Endometrial microvascular endothelial cells (primary cell): Measurements from ENCODE around the gene CCR6. TPM values are rescaled to one million over a fixed set of nuclear protein-coding genes. Genes with fewer than 3 reads are reported as not detected.

ENCODE experiments used
- in situ Hi-C: cut with HindIII; loops from 2 replicates; pipeline ENCODE4 v1.10.0; 2017; ENCODE audit warnings: low sequenced_read_pairs, low pct_unique_long_range_greater_than_20kb; ENCODE audit errors: inconsistent ontology term
- total RNA-seq: library from RNA; depleted of rRNA; stranded (reverse); fragments of >200 nt; gene quantifications from one replicate; pipeline ENCODE4 v1.2.3, GENCODE V29; 2015; ENCODE audit errors: inconsistent ontology term

The CCR6 gene
- total RNA-seq, 1 donor from 2014 or later = not detected

DNA sequence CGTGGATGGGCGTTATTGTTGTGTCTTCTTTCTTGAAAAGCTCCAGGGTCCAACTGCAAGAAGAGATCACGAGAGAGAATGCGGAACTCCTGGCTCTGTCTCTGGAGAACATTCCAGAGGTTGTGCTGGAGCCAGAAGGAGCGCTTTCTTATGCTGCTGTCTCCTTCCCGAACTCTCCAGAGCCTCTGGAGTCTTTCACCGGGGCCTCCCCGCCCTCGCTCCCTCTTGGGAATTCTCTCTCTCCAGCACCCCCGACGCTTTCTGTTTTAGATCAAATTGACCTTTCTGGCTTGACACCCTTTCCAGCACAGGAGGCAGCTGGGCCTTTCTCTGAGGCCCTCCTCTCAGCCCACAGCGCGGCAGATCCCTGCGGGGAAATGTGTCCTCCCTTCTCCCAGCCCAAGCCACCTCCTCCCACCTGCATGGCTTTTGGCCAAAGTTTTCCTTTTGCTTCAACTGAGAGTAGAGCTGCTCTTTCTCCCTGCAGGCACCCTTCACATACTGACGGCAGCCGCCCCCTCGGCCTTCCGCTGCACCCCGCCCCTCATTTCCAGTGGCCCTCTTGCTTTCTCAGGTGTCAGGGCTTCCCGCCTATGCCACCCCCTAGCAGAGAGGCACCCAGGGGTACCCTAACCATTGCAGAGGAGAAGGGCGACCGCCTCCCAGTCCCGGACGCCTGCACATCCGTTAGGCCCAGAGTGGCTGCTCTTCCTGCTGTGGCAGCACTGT is 6.6 kb upstream of the CCR6 start:
- in situ Hi-C loops = no loop called here

DNA sequence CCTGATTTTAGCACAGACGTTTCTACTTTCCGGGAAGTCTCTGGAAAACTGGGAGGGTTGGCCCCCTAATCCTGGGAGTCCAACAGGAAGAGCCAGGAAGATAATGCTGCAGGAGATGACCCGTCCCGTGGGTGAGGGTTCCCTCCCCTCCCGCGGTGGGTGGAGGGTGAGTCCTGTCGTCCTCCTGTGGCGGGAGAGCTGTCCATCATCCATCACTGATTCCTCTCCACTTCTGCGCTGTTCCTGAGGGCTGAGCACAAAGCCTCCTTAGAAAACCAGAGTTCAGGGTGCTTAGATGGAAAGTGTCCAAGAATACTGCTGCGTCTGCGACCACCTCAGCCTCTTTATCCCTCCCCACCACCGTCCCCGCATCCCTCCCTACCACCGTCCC is 6.1 kb upstream of the CCR6 start:
- in situ Hi-C loops = no loop called here

DNA sequence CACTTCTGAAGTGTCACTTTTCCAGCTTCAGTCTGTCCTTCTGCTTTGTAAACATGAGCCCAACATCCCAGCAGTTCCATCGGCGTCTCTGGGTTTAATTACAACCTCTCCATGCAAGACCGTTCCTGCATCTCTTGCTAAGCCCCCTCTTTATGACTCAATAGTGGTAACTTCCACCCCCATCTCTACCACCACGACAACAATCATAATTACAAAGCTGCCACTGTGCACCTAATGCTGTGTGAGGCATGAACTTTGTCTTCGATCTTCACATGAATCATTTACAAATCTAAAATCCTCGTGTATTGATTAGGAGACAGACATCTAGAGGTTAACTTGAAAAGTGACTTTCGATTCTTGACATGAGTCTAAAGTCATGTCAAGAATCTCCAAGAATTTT is 4.9 kb upstream of the CCR6 start:
- in situ Hi-C loops = no loop called here

DNA sequence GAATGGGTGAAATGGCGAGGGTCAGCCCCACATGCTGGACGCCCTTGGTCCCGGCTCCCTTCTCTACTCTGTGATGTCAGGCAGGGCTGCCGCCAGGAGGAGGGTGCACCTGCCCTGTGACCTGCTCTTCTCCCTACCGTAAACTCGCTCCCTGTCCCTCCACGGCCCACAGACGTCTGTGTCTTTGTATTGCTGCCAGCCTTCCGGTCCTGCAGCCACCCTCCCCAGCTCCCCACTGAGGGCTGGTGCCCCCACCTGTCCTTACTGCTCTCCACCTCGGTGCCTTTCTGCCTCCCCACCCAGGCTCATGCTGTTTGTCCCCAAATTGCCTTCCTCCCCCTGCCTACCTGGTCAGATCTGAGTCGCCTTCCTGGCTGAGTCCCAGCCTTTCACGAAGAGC is 4.1 kb upstream of the CCR6 start:
- in situ Hi-C loops = no loop called here

DNA sequence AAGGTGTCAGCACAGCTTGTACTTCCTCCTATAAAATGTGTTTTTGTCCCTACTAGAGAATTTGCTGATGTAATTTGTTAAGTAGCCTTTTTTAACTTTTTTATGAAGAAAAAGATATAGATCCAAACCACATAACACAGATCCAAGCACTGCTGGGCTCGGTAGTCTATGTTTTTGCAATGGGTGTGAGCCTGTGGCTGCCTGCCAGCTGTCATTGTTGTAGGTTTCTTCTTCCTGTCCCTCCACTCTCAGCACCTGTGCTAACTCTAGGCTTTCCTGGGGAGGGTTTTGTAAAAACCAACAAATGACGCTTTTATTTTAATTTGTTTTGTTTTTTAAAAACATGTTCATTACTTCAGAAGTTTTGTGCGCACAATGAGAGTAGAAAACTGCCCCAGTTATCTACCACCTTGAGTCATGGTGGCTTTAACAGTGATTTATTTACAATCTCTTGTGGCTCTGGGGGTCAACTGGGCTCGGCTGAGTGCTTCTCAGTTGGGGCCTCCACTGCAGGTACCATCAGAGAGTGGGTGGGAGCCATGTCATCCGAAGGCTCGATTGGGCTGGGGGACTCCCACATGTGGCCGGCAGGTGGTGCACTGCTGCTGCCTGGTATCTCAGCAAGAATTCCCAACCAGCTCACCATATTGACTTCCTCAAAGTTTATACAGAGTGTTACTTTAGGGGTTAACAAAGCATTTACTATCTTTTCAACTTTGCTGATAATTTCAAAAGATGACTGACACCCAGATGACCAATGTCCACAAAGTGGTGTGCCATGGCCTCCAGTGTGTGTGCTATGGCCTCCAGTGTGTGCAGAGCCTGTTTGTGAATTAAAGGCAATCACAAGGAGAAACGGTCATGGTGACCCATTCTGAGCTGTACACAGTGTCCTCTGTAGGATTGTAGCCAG is 3.0 kb upstream of the CCR6 start:
- in situ Hi-C loops = no loop called here

DNA sequence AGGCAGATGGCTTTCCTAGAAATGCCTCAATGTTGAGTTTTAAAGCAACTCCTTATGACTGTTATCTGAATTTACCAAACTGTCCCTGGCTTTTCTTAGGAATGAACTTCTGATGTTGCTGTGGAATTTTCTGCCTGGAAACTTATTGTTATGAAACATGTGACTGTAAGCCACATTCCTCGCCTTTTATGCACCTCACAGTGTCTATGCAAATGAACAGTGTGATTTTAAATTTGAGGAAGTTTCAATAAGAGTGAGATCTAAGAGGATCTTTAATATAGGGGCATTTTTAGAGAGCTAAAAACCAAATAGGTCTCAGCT is 2.4 kb upstream of the CCR6 start:
- in situ Hi-C loops = no loop called here

DNA sequence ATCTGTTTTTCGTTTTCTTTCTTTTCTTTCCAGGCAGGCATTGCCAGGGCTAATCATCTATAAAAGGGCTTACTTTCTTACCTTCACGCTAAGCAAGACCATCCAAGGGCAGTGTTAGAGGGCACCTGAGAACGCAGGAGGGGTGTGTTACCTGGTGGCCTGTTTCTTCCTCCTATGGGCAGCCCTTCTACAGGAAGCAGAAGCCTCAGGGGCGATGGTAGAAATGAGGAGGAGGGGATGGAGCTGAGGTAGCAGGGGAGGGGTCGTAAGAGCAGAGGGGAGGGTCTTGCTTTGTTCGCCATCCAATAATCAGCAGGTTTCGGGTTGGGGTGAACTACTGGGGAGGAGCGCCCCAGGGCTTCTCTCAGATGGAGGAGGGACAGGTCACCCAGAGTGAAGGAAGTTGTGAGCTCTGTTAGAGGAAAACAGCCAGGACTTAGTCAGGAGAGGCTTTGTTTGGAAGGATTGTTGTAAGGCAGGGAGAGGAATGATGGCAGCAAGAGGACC is 1.5 kb upstream of the CCR6 start:
- in situ Hi-C loops = no loop called here

DNA sequence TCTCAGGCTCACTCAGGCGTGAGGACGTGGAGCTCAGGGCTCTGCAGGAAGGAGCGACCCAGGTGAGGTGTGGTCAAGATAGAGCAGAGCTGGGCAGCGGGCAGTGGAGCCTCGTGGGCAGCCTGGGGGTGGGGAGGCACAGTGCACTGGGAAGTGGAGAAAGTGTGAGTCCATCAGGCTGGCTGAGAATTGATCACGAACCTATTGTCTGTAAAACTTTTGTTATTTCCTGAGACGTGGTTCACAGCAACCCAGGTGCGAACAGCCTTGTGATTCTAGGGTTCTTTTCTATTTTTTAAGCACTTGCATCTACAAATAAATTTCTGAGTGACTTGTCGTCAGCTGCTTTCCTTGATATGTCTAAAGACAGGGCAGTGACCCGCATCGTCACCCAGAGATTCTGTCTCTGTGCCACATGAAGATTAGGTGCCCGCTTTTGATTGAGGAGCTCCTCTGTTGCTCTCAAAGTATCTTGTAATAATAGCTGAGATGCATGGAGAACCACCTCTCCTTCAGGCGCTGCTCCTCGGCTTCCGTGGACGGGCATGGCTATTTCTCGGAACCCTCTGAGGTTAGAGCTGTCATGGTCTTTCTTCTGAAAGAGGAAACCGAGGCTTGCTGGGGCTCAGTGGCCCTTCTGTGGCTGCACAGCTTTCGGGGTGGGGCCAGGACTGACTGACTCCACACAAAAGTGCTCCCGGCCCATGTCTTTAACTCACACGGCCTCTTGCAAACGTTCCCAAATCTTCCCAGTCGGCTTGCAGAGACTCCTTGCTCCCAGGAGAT is 662 bp upstream of the CCR6 start:
- in situ Hi-C loops = no loop called here

DNA sequence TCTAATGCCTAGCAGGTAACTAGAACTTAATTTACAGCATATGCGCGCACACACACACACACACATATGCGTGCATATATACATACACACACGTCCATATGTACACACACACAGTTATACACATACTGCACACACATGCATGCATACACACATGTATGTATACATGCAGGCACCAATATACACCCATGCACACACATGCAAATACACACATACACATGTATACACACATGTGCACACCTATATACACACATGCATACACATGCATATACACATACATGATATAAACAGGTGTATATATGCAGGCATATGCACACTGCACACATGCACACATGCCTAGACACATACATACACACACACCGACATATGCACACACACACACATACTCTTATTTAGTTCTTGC is 1.9 kb downstream of the CCR6 start:
- in situ Hi-C loops = no loop called here

DNA sequence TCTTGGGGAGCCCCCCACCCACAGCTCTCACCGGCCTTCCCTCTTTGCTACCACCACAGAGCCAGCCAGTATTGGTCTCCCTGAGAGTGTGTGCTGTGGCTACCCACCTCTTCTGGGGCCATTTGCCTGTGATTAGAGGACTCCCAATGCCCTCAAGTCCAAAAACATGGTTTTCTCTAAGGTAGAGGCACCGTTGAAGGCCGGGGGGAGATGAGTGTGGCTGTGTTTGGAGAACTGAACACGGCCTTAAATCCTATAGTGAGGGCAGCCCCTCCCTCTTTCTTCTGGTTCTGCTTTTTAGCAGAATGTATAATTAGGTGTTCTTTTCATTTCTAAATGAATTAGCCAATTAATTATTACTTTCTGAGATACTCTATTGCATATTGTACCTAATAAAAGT is 2.5 kb downstream of the CCR6 start:
- in situ Hi-C loops = no loop called here

DNA sequence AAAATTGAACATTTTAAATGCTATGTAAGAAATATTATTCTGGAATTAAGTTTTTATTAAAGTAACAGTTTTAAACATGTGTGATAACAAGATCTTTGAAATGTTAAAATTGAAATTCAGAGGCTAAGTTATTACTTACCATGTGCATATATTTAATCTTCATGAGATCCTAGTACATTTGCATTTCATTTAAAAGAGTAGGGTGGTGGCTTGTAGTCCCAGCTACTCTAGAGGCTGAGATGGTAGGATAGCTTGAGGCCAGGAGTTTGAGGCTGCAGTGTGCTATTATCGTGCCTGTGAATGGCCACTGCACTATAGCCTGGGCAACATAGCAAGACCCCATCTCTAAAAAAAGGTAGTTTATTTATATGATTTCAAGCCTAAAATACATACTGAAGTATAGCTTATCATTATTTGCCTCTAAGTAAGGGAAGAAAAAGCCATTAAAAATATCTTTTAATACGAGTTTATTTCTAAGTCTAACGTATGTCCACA is 3.0 kb downstream of the CCR6 start:
- in situ Hi-C loops = no loop called here

DNA sequence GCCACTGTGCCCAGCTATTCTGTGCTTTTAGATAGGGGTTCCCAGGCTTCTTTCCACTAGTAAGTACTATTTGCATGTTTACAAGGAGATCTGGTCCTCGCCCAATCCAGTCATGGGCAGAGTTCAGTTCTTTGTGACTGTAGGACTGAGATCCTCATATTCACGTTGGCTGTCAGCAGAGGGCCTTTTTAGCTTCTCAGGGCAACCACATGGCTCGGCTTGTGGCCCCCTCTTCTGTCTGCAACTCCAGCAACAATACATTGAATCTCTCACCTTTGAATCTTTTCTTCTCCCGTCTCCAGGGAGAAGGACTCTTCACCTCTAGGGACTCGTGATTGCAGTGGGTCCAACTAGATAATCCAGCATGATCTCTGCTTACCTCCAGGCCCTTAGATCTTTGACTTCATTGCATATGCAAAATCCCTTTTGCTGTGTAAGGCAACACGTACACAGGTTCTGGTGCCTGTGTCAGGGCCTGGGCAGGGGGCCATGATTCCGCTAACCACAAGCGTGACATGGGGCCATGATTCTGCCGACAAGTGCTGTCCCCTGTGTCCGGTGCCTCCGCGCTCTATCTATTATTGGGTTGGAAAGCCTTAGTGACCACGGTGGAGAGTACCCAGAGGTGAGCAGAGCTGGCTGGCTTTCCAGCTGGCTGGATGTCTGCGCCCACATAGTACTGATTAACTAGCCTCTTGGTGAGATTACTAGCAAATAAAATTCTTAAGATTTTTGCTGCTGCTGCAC is 5.1 kb downstream of the CCR6 start:
- in situ Hi-C loops = no loop called here

DNA sequence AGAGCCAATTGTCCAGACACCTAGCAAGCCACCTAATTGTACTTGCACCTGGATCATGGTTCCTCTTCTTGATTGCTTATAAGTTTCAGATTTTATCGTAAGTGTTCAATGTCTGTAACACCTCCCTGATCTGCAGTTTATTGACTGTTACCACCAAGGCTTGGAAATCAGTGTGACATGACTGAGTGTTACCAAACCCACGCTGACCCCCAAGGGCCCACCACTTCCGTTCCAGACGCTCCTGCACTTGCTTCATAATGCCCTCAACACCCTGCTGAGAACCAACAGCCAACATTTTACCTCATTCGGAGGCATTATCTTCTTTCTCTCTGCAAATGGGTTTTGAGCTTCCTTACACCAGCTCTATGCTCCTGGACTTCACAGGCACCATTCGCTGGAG is 6.3 kb downstream of the CCR6 start:
- in situ Hi-C loops = no loop called here

DNA sequence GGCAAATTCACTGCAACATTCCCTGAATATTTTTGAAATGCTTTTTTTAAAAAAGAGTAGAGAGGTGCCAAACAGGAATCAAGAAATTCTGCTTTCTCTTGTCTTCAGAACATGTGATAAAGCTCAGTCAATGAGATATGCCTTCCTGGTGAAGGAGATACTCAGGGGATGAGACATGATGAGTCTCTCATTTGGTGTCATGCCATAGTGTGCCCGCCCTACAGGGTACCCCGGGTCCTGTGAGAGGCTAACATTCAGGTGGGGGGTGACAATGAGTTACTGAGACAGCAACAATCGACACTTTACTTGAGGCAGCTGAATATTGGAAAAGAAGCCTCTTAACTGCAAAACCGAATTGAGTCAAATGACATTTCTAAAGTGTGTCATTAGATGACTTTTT is 6.7 kb downstream of the CCR6 start:
- in situ Hi-C loops = no loop called here

DNA sequence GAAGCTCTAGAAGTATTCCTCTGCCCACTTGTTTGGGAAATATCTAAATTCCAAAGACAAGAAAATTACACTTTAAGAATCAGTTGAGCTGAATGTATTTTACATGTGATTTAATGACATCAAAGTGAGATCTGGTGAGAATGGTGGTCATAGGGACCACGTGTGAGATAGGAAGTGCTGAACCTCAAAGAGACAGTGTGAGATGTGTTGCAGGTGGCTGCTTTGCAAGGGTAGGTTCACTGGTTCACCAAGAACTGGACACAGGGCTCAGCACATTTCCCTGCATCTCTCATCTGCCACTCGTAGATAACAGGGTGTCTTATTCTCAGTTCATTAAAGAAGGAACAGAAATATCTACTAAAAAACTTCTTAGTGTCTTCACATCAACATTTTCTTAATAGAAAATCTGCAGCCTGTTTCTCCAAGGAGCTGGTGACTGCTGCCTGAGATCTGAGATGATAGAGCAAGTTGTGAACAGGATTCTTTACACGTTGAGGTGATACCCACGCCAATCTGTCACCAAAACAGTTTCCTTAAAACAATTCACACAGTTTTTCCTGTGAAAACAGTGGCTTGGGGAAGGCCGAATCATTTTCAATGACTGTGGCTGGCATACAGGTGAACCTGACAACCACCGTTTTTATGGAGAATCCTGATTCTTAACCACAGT is 7.2 kb downstream of the CCR6 start:
- in situ Hi-C loops = no loop called here

DNA sequence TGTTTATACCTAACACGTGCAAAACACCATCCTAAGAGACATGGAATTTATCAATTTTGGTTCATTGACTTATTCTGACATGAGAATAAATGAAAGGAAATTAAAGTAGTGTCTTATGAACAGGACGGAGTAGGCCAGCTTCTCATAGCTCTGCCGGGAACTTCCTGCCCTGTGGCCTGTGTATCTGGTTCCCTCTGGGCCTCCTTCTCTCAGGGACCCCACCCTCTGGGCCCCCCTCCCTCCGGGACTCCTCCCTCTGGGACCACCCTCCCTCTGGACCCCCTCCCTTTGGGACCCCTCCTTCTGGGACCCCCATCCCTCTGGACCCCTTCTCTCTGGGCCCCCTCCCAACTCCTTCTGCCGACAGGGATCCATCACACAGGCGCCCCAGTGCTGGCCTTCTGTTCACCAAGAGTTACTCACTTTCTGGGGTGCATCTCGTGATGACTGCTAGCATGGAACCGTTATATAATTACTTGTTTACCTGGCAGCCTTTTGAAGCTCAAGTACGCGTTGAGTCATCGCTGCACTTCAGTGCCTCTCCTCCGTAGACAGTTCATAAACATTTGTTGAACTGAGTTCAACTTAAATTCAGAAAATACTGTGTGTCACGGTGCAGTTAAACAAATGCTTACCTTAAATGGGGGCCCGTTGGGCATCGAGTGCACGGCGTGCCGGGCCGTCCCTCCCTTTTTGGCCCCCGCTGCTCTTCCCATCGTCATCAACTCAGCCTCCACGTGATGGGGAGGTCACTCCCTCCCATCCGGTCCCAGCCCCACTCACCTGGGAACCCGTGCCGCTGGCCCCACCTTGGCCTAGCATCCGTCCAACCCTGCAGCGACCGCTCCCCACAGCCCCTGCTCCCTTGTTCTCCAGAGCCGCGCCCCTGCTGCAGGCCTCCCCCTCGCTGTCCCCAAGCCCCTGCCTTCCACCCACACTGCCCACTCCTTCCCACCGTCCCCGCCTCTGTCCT is 8.1 kb downstream of the CCR6 start:
- in situ Hi-C loops = no loop called here
